MM.1S (cell line): ENCODE data around the gene PAK2.

Experiments
- DNase-seq: peaks from one replicate; pipeline ENCODE4 v3.0.0-alpha.2; 2015
- H2AFZ ChIP-seq: fragments of 300-600 bp; sonication (generic); 2 replicates; pipeline ENCODE4 v1.6.0; 2016; ENCODE audit warnings: antibody characterized with exemption, low read length
- H3F3A ChIP-seq: fragments of 300-600 bp; sonication (generic); 2 replicates; pipeline ENCODE4 v1.6.1; 2016; ENCODE audit warnings: mild to moderate bottlenecking, antibody characterized with exemption, low read length, moderate library complexity, mixed read lengths; ENCODE audit not compliant: insufficient read depth
- H3K27ac ChIP-seq: fragments of 300-600 bp; sonication (generic); 2 replicates; pipeline ENCODE4 v1.5.1; 2016; ENCODE audit warnings: mild to moderate bottlenecking, low read length
- H3K27me3 ChIP-seq: fragments of 300-600 bp; sonication (generic); replicated peaks from 2 replicates; pipeline ENCODE4 v1.6.0; 2016; ENCODE audit warnings: low read length; ENCODE audit not compliant: insufficient read depth
- H3K36me3 ChIP-seq: fragments of 300-600 bp; sonication (generic); replicated peaks from 2 replicates; pipeline ENCODE4 v1.6.1; 2016; ENCODE audit warnings: mild to moderate bottlenecking, low read length, mixed read lengths; ENCODE audit not compliant: insufficient read depth
- H3K4me1 ChIP-seq: fragments of 300-600 bp; sonication (generic); 2 replicates; pipeline ENCODE4 v1.6.1; 2016; ENCODE audit warnings: low read length, mixed read lengths
- H3K4me2 ChIP-seq: fragments of 300-600 bp; sonication (generic); 2 replicates; pipeline ENCODE4 v1.6.0; 2016; ENCODE audit warnings: low read depth, low read length
- H3K4me3 ChIP-seq: fragments of 300-600 bp; sonication (generic); 2 replicates; pipeline ENCODE4 v1.5.1; 2016; ENCODE audit warnings: low read length, mixed read lengths
- H3K79me2 ChIP-seq: fragments of 300-600 bp; sonication (generic); 2 replicates; pipeline ENCODE4 v1.6.1; 2016; ENCODE audit warnings: mixed run types, low read length, mixed read lengths
- H3K9ac ChIP-seq: fragments of 300-600 bp; sonication (generic); 2 replicates; pipeline ENCODE4 v1.6.1; 2016; ENCODE audit warnings: low read length, mixed read lengths
- H3K9me2 ChIP-seq: fragments of 300-600 bp; sonication (generic); replicated peaks from 2 replicates; pipeline ENCODE4 v1.6.1; 2016; ENCODE audit warnings: mild to moderate bottlenecking, low read length, mixed read lengths; ENCODE audit not compliant: insufficient read depth
- H3K9me3 ChIP-seq: fragments of 300-600 bp; sonication (generic); replicated peaks from 2 replicates; pipeline ENCODE4 v1.6.1; 2016; ENCODE audit warnings: mild to moderate bottlenecking, low read length, mixed read lengths; ENCODE audit not compliant: insufficient read depth
- H4K20me1 ChIP-seq: fragments of 300-600 bp; sonication (generic); 2 replicates; pipeline ENCODE4 v1.6.1; 2016; ENCODE audit warnings: mild to moderate bottlenecking, low read length, moderate library complexity, mixed read lengths; ENCODE audit not compliant: insufficient read depth
- CTCF ChIP-seq: fragments of 300-600 bp; sonication (generic); IDR thresholded peaks from 2 replicates; pipeline ENCODE4 v1.5.1; 2016; ENCODE audit warnings: antibody characterized with exemption, low read length, mixed read lengths
- EZH2 ChIP-seq: fragments of 300-600 bp; sonication (generic); optimal IDR thresholded peaks from 2 replicates; pipeline ENCODE3; 2017; ENCODE audit warnings: low read depth, mild to moderate bottlenecking, antibody characterized with exemption, low read length, mixed read lengths
- EZH2phosphoT487 ChIP-seq: fragments of 300-600 bp; sonication (generic); IDR thresholded peaks from 2 replicates; pipeline ENCODE4 v1.6.1; 2018; ENCODE audit warnings: antibody characterized with exemption, low read length

The PAK2 gene

GRCh38 chr3:196754091-196754981 lies 14.7 kb downstream of the PAK2 start:
- TF ChIP-seq CTCF: no peak
- no peak for TF ChIP-seq EZH2phosphoT487
- no peak for TF ChIP-seq EZH2
- DNase-seq: no peak

GRCh38 chr3:196756732-196757131 lies 17.1 kb downstream of the PAK2 start:
- Histone ChIP-seq H3K79me2 (peaks cover 90% of the 10 kb centered on the region), H3K9ac (no peak overlapping the region), H2AFZ (no peak overlapping the region), H3K4me1 (no peaks in the 10 kb centered on the region), H3K27ac (no peak overlapping the region), H3K27me3 (no peaks in the 10 kb centered on the region), H4K20me1 (no peaks in the 10 kb centered on the region), H3K4me2 (no peak overlapping the region), H3K36me3 (0 out of 2 replicates have a peak, but pooled peaks cover 2% of the 10 kb centered on the region), H3K9me3 (no peaks in the 10 kb centered on the region), H3F3A (no peaks in the 10 kb centered on the region), H3K9me2 (no peaks in the 10 kb centered on the region), H3K4me3 (no peak overlapping the region)
- TF ChIP-seq EZH2 (no peak), EZH2phosphoT487 (no peak), CTCF (no peak)
- no peak for DNase-seq

More at GRCh38 chr3:196754091-196754981, 14.7 kb downstream of the PAK2 start:
- Histone ChIP-seq H4K20me1 (peaks cover under 1% of the 10 kb centered on the region; the same call in 1 of the 2 replicates), H3K9me2 (no peaks in the 10 kb centered on the region), H3K4me1 (no peaks in the 10 kb centered on the region), H3K9ac (no peak overlapping the region), H3K4me2 (no peak overlapping the region), H3F3A (no peaks in the 10 kb centered on the region), H3K4me3 (no peak overlapping the region), H3K27me3 (no peaks in the 10 kb centered on the region), H3K27ac (no peak overlapping the region), H3K79me2 (peaks cover 96% of the 10 kb centered on the region), H3K36me3 (0 out of 2 replicates have a peak, but pooled peaks cover 4% of the 10 kb centered on the region), H2AFZ (no peak overlapping the region), H3K9me3 (no peaks in the 10 kb centered on the region)

- H3K4me3 ChIP-seq: no peak overlapping the region
- DNase-seq: no peak
- H3K27ac ChIP-seq: no peak overlapping the region
- H3F3A ChIP-seq: no peaks in the 10 kb centered on the region
- H3K9me3 ChIP-seq: no peaks in the 10 kb centered on the region
- H3K36me3 ChIP-seq: 0 out of 2 replicates have a peak, but pooled peaks cover 2% of the 10 kb centered on the region
- H3K9me2 ChIP-seq: no peaks in the 10 kb centered on the region
- peaks cover 81% of the 10 kb centered on the region for H3K79me2 ChIP-seq
- no peaks in the 10 kb centered on the region for H4K20me1 ChIP-seq
- no peak overlapping the region for H3K9ac ChIP-seq
- H3K27me3 ChIP-seq: no peaks in the 10 kb centered on the region
- H3K4me2 ChIP-seq: no peak overlapping the region
- H3K4me1 ChIP-seq: no peaks in the 10 kb centered on the region
- TF ChIP-seq EZH2phosphoT487 (no peak), CTCF (no peak), EZH2 (no peak)
- no peak overlapping the region for H2AFZ ChIP-seq
Measured at GRCh38 chr3:196757876-196758739, 18.5 kb downstream of the PAK2 start.
